Panc1 (cell line): Measurements from ENCODE around the gene CKAP5. TPM values are rescaled to one million over a fixed set of nuclear protein-coding genes. Genes with fewer than 3 reads are reported as not detected.

Experiments used
- ATAC-seq: fragments of 200-7000 bp; cut with Tn5 transposase; 2 replicates; pipeline ENCODE4 v1.9.1; 2020; ENCODE audit warnings: mild to moderate bottlenecking, moderate library complexity
- BruUV-seq: library from RNA; stranded (reverse); fragments of 400-500 nt; replicated peaks from 2 replicates; lab custom pipeline; 2021; lab: Mats Ljungman, UMichigan
- CTCF ChIA-PET: fragments of 300-600 bp; sonication (Branson Sonifier 250); formaldehyde crosslinking; loops from one replicate; lab custom pipeline; 2022; ENCODE audit warnings: antibody characterized with exemption; lab: Charles Lee
- POLR2A ChIA-PET: fragments of 300-600 bp; sonication (Branson Sonifier 250); formaldehyde crosslinking; loops from one replicate; lab custom pipeline; 2022; ENCODE audit warnings: antibody characterized with exemption; lab: Charles Lee
- DNase-seq: peaks from one replicate; pipeline ENCODE4 v3.0.0-alpha.2; 2010; ENCODE audit warnings: low read depth, low spot score
- H3K27ac ChIP-seq: 2 replicates; pipeline ENCODE4 v1.5.1; 2011; ENCODE audit warnings: mild to moderate bottlenecking, low read length, inconsistent platforms
- H3K27me3 ChIP-seq: fragments of 200-500 bp; sonication (Bioruptor generic); 2 replicates; pipeline ENCODE4 v1.6.0; 2014; ENCODE audit warnings: low read length, inconsistent platforms; ENCODE audit not compliant: control insufficient read depth, insufficient read depth
- H3K36me3 ChIP-seq: fragments of 200-500 bp; sonication (Bioruptor generic); 2 replicates; pipeline ENCODE4 v1.5.1; 2014; ENCODE audit warnings: inconsistent platforms, mild to moderate bottlenecking, low read length, moderate library complexity; ENCODE audit not compliant: control insufficient read depth, insufficient read depth
- H3K4me1 ChIP-seq: 2 replicates; pipeline ENCODE4 v1.5.1; 2011; ENCODE audit warnings: inconsistent platforms, mild to moderate bottlenecking, low read length, moderate library complexity; ENCODE audit not compliant: control insufficient read depth, insufficient read depth
- H3K4me3 ChIP-seq, 2 experiments: 2 replicates each; pipeline ENCODE4 v1.5.1; 2011 to 2012; ENCODE audit warnings: low read depth in 2 of 2, low read length in 2 of 2, mild to moderate bottlenecking in 2 of 2, inconsistent platforms in 1 of 2, moderate library complexity in 1 of 2
- H3K9me3 ChIP-seq: fragments of 200-500 bp; sonication (Bioruptor generic); 2 replicates; pipeline ENCODE4 v1.5.1; 2014; ENCODE audit warnings: low read depth, mild to moderate bottlenecking, inconsistent platforms, low read length, moderate library complexity; ENCODE audit not compliant: control insufficient read depth, insufficient read depth
- CTCF ChIP-seq: fragments of 450-650 bp; IDR thresholded peaks from 2 replicates; pipeline ENCODE4 v1.5.1; 2017; ENCODE audit warnings: mild to moderate bottlenecking
- POLR2AphosphoS5 ChIP-seq: IDR thresholded peaks from 2 replicates; pipeline ENCODE4 v1.6.1; 2012; ENCODE audit warnings: mild to moderate bottlenecking, low read depth, low read length, moderate library complexity
- REST ChIP-seq, 2 experiments: IDR thresholded peaks; 2 replicates each; pipeline ENCODE4 v1.6.1; 2011 to 2012; ENCODE audit warnings: low read depth in 2 of 2, control low read depth in 1 of 2, low read length in 1 of 2, mild to moderate bottlenecking in 1 of 2, moderate library complexity in 1 of 2; ENCODE audit not compliant: insufficient read depth in 1 of 2
- SIN3A ChIP-seq: IDR thresholded peaks from 2 replicates; pipeline ENCODE4 v1.6.1; 2012; ENCODE audit warnings: low read depth, mild to moderate bottlenecking, low read length, moderate library complexity, borderline replicate concordance; ENCODE audit not compliant: insufficient read depth
- TCF7L2 ChIP-seq: IDR thresholded peaks from 2 replicates; pipeline ENCODE4 v1.6.1; 2011; ENCODE audit warnings: mild to moderate bottlenecking, low read depth, low read length, inconsistent platforms
- in situ Hi-C: cut with HindIII; loops from 2 replicates; pipeline ENCODE4 v1.10.0; 2016; ENCODE audit warnings: low sequenced_read_pairs, low pct_unique_long_range_greater_than_20kb
- intact Hi-C: fragments of 100-400 bp; cut with micrococcal nuclease; formaldehyde crosslinking; loops from one replicate; pipeline ENCODE4 v1.10.0; 2022; ENCODE audit not compliant: unreplicated experiment
- total RNA-seq: library from RNA; stranded (reverse); gene quantifications from one replicate; pipeline ENCODE4 v1.2.1, GENCODE V29; 2021; ENCODE audit not compliant: unreplicated experiment

CKAP5 gene
- total RNA-seq, 1 experiment from 2014 or later: 191 TPM

- H3K36me3 ChIP-seq: no peaks in the 10 kb centered on the region
- in situ Hi-C loops: no loop called here
- no peaks in the 10 kb centered on the region; the same call in 1 of the 2 replicates for H3K4me1 ChIP-seq
- H3K27me3 ChIP-seq: no peaks in the 10 kb centered on the region
- TF ChIP-seq REST (IDR thresholded peaks at IDR 0.05; ENCODE audit: insufficient read depth in 1 of 2, low read depth in 2 of 2, low read length in 1 of 2) (no peak), TCF7L2 (no peak), POLR2AphosphoS5 (no peak), CTCF (no peak), SIN3A (no peak)
- ATAC-seq (no peak), DNase-seq (no peak)
- ChIA-PET POLR2A (interaction anchor here (0.5 kb wide), 1 partner anchor 1375 kb away, joined by 4 read pairs; no protein-coding TSS in a partner anchor), CTCF (no interaction called here)
- BruUV-seq: no TSS peak
- no peak overlapping the region for H3K4me3 ChIP-seq
- no peak overlapping the region for H3K27ac ChIP-seq
- intact Hi-C loops: no loop called here
- H3K9me3 ChIP-seq: no peaks in the 10 kb centered on the region
Observed at GRCh38 chr11:46694607-46695006, 151.5 kb downstream of the CKAP5 start.

GRCh38 chr11:46694072-46694471 is 152.0 kb downstream of the CKAP5 start:
- CTCF ChIA-PET: no interaction called here
- in situ Hi-C loops: no loop called here

More at GRCh38 chr11:46694072-46694471, 152.0 kb downstream of the CKAP5 start:
- Histone ChIP-seq H3K36me3 (no peaks in the 10 kb centered on the region), H3K4me1 (no peaks in the 10 kb centered on the region; the same call in 1 of the 2 replicates), H3K9me3 (no peaks in the 10 kb centered on the region), H3K27me3 (no peaks in the 10 kb centered on the region), H3K4me3 (no peak overlapping the region), H3K27ac (no peak overlapping the region)
- no peak for DNase-seq
- BruUV-seq: no TSS peak
- TF ChIP-seq SIN3A (no peak), POLR2AphosphoS5 (no peak), CTCF (no peak), REST (IDR thresholded peaks at IDR 0.05; ENCODE audit: insufficient read depth in 1 of 2, low read depth in 2 of 2, low read length in 1 of 2) (no peak), TCF7L2 (no peak)
- POLR2A ChIA-PET: interaction anchor here (0.5 kb wide), 1 partner anchor 1375 kb away, joined by 4 read pairs; no protein-coding TSS in a partner anchor
- intact Hi-C loops: no loop called here
- ATAC-seq: no peak
